ENCODE results near the gene ALDH3B2.
"Not testable (repeated sequence)": the region's sequence is repeated elsewhere in the genome, so short reads cannot be mapped to it uniquely, and the experiment has no call there.

ALDH3B2 gene, protein sequence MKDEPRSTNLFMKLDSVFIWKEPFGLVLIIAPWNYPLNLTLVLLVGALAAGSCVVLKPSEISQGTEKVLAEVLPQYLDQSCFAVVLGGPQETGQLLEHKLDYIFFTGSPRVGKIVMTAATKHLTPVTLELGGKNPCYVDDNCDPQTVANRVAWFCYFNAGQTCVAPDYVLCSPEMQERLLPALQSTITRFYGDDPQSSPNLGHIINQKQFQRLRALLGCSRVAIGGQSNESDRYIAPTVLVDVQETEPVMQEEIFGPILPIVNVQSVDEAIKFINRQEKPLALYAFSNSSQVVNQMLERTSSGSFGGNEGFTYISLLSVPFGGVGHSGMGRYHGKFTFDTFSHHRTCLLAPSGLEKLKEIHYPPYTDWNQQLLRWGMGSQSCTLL

DNA sequence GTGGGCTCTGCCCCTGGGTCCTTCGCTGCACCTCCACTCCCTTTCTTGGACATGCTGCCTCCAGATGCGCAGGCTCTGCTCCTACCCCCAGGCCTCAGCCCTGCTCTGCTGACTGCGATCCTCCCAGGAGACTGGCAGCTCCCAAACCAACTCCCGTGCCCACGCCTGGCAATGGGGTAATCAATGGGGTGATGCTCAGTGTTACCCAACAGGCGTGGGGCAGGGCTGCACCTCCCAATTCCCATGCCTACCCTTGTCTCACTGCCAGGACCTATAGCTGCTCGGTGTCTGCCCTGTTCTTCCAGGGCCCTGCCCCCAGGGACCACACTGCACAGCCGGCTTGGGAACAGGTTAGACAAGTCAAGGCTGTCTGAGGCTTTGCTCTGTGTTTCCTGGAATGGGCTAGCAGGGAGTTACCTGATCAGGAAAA is at the start of gene ALDH3B2:
ALDH3B2 (minus strand) TSS at position 182 of the 430 bp plus-strand sequence. CDS start 7,688 bp downstream, outside the sequence.
- Histone ChIP-seq H3K36me3 (ENCODE audit: control insufficient read depth in 2 of 2, insufficient read depth in 2 of 2, low read length in 2 of 2) (no peaks in the 10 kb centered on the region), H3K9ac (ENCODE audit: low read depth in 1 of 2, low read length in 2 of 2) (no peak within 1 kb of the TSS), H3K9me3 (ENCODE audit: control insufficient read depth in 2 of 2, low read length in 2 of 2) (no peaks in the 10 kb centered on the region), H3K4me3 (ENCODE audit: low read length in 2 of 2) (peak within 1 kb of the TSS in 1 of 2 donors; percentile 4), H3K27me3 (ENCODE audit: control insufficient read depth in 2 of 2, insufficient read depth in 2 of 2, low read length in 2 of 2) (no peaks in the 10 kb centered on the region), H3K4me1 (ENCODE audit: control insufficient read depth in 2 of 2, insufficient read depth in 2 of 2, low read length in 2 of 2) (peaks cover 7 to 12% of the 10 kb centered on the region in 2 donors), H3K27ac (ENCODE audit: low read depth in 2 of 2, low read length in 2 of 2) (peak within 1 kb of the TSS; percentile 32 to 63)

DNA sequence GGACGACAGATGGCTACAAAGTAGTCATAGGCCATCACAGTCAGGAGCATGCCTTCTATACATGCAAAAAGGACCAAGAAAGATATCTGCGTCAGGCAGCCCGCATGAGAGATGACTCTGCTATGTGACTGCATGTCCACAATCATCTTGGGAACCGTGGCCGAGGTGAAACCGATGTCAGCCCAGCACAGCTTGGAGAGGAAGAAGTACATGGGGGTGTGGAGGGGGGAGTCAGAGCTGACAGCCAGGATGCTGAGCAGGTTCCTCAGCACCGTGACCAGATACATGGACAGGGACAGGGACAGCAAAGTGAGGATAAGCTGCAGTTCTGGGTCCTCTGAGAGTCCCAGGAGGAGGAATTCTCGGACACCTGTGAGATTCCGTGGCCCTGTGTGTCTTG is 48.6 kb upstream of the ALDH3B2 start:
- not testable (repeated sequence) for H3K9me3 ChIP-seq (ENCODE audit: control insufficient read depth in 2 of 2, low read length in 2 of 2); H3K27ac ChIP-seq (ENCODE audit: low read depth in 2 of 2, low read length in 2 of 2); H3K36me3 ChIP-seq (ENCODE audit: control insufficient read depth in 2 of 2, insufficient read depth in 2 of 2, low read length in 2 of 2); H3K4me3 ChIP-seq (ENCODE audit: low read length in 2 of 2); H3K27me3 ChIP-seq (ENCODE audit: control insufficient read depth in 2 of 2, insufficient read depth in 2 of 2, low read length in 2 of 2); H3K9ac ChIP-seq (ENCODE audit: low read depth in 1 of 2, low read length in 2 of 2); H3K4me1 ChIP-seq (ENCODE audit: control insufficient read depth in 2 of 2, insufficient read depth in 2 of 2, low read length in 2 of 2)

DNA sequence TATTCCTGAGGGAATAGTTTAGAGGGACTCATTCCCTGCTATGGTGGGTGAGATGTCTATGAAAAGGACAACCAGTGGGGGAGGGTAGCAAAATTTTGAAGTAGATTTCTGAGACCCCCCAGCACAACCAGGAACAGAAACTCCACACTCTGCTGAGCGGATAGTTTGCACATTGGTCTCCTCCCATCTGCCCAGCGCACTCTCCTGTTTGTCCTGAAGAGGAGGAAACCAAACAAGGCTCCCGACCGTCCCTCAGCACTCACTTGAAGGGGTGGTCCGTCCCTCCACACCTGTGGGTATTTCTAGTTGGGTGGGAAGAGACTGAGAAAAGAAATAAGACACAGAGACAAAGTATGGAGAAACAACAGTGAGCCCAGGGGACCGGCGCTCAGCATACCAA is 41.8 kb upstream of the ALDH3B2 start:
- not testable (repeated sequence) for H3K4me1 ChIP-seq (ENCODE audit: control insufficient read depth in 2 of 2, insufficient read depth in 2 of 2, low read length in 2 of 2); H3K36me3 ChIP-seq (ENCODE audit: control insufficient read depth in 2 of 2, insufficient read depth in 2 of 2, low read length in 2 of 2); H3K27ac ChIP-seq (ENCODE audit: low read depth in 2 of 2, low read length in 2 of 2); H3K27me3 ChIP-seq (ENCODE audit: control insufficient read depth in 2 of 2, insufficient read depth in 2 of 2, low read length in 2 of 2); H3K9me3 ChIP-seq (ENCODE audit: control insufficient read depth in 2 of 2, low read length in 2 of 2); H3K9ac ChIP-seq (ENCODE audit: low read depth in 1 of 2, low read length in 2 of 2); H3K4me3 ChIP-seq (ENCODE audit: low read length in 2 of 2)

DNA sequence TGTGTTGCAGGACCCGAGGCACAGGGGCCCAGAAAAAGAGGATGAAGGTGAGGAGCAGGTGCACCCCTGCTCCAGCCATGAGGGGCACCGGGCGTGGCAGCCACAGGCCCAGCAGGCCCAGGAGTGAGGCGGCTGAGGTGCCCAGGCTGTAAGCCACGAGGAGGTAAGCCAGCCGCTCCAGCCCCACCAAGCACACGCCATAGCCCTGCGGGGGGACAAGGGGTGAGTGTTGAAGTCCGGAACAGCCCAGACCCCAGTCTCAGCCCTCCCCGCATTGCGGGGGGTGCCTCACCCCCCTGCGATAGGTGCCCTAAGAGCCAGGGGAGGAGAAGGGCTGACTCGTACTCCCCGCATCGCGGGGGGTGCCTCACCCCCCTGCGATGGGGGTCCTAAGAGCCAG is 41.4 kb upstream of the ALDH3B2 start:
- H3K9ac ChIP-seq (ENCODE audit: low read depth in 1 of 2, low read length in 2 of 2); H3K4me3 ChIP-seq (ENCODE audit: low read length in 2 of 2); H3K27ac ChIP-seq (ENCODE audit: low read depth in 2 of 2, low read length in 2 of 2); H3K4me1 ChIP-seq (ENCODE audit: control insufficient read depth in 2 of 2, insufficient read depth in 2 of 2, low read length in 2 of 2); H3K27me3 ChIP-seq (ENCODE audit: control insufficient read depth in 2 of 2, insufficient read depth in 2 of 2, low read length in 2 of 2); H3K36me3 ChIP-seq (ENCODE audit: control insufficient read depth in 2 of 2, insufficient read depth in 2 of 2, low read length in 2 of 2); H3K9me3 ChIP-seq (ENCODE audit: control insufficient read depth in 2 of 2, low read length in 2 of 2): not testable (repeated sequence)

DNA sequence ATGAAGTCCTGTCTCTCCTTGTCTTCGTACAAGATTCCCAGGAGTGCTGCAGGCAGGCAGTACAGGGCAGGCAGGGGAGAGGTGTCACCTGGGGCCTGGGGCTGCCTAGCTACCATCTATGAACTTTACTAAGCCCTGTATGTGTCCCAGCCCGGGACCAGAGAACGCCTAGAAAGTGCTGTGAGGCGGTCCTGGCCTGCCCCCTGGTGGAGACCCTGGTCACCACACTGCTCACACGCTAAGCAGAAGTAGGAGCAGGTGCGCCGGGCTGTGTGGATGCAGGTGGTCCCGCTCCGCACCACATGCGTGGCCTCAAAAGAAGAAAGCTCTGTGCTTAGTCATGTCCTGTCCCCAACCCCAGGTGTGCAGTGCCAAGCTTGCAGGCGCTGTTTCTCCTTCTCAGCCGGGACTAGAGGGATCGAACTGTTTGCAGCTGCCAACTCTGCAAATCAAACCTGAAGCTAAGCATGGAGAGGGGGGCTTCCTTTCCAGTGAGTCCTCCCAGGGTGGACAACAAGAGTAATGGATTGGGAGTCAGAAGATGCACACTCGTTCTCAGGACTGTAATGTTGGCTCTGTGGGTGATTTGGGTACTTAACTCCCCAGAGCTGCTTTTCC is 39.6 kb upstream of the ALDH3B2 start:
- not testable (repeated sequence) for H3K27me3 ChIP-seq (ENCODE audit: control insufficient read depth in 2 of 2, insufficient read depth in 2 of 2, low read length in 2 of 2); H3K4me3 ChIP-seq (ENCODE audit: low read length in 2 of 2); H3K9ac ChIP-seq (ENCODE audit: low read depth in 1 of 2, low read length in 2 of 2); H3K27ac ChIP-seq (ENCODE audit: low read depth in 2 of 2, low read length in 2 of 2); H3K36me3 ChIP-seq (ENCODE audit: control insufficient read depth in 2 of 2, insufficient read depth in 2 of 2, low read length in 2 of 2); H3K4me1 ChIP-seq (ENCODE audit: control insufficient read depth in 2 of 2, insufficient read depth in 2 of 2, low read length in 2 of 2); H3K9me3 ChIP-seq (ENCODE audit: control insufficient read depth in 2 of 2, low read length in 2 of 2)

DNA sequence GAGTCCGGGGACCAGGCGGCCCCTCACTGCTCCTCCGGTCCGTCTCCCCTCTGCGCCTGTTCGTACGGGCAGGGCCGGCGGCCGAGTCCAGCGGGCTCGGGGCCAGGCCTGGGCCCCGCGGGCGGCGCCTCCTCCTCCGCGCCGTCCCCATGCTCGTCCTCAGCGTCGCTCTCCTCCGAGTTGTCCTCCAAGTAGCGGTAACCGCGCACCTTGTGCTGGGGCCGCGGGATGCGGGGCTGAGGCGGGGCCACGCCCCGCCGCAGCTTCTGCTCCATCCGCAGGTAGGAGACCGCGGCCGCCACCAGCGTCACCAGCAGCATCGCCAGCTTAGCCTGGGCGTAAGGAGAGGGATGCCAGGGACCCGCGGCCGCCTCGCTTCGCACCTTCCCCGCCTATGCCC is 37.3 kb upstream of the ALDH3B2 start:
- not testable (repeated sequence) for H3K27ac ChIP-seq (ENCODE audit: low read depth in 2 of 2, low read length in 2 of 2); H3K9ac ChIP-seq (ENCODE audit: low read depth in 1 of 2, low read length in 2 of 2); H3K9me3 ChIP-seq (ENCODE audit: control insufficient read depth in 2 of 2, low read length in 2 of 2); H3K4me1 ChIP-seq (ENCODE audit: control insufficient read depth in 2 of 2, insufficient read depth in 2 of 2, low read length in 2 of 2); H3K4me3 ChIP-seq (ENCODE audit: low read length in 2 of 2); H3K27me3 ChIP-seq (ENCODE audit: control insufficient read depth in 2 of 2, insufficient read depth in 2 of 2, low read length in 2 of 2); H3K36me3 ChIP-seq (ENCODE audit: control insufficient read depth in 2 of 2, insufficient read depth in 2 of 2, low read length in 2 of 2)

DNA sequence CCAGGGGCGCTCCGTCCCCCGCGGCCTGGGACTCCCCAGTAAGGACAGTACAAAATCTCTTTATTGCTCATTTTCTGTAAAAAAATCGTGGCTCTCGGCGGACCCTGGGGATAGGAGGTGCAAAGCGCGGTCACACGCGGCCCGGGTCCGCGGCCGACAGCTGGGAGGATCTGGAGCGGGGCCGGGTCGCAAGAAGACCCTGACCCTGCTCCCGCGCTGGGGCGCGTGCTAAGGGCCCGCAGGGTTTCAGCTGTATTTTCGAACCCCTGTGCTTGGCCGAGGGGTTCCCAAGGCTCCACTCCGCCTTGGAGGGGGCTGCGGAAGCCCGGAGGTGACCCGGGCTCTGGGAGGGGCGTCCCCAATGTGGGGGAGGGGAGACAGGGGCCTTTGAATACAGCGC is 36.8 kb upstream of the ALDH3B2 start:
- not testable (repeated sequence) for H3K27ac ChIP-seq (ENCODE audit: low read depth in 2 of 2, low read length in 2 of 2); H3K9me3 ChIP-seq (ENCODE audit: control insufficient read depth in 2 of 2, low read length in 2 of 2); H3K9ac ChIP-seq (ENCODE audit: low read depth in 1 of 2, low read length in 2 of 2); H3K27me3 ChIP-seq (ENCODE audit: control insufficient read depth in 2 of 2, insufficient read depth in 2 of 2, low read length in 2 of 2); H3K4me1 ChIP-seq (ENCODE audit: control insufficient read depth in 2 of 2, insufficient read depth in 2 of 2, low read length in 2 of 2); H3K36me3 ChIP-seq (ENCODE audit: control insufficient read depth in 2 of 2, insufficient read depth in 2 of 2, low read length in 2 of 2); H3K4me3 ChIP-seq (ENCODE audit: low read length in 2 of 2)

DNA sequence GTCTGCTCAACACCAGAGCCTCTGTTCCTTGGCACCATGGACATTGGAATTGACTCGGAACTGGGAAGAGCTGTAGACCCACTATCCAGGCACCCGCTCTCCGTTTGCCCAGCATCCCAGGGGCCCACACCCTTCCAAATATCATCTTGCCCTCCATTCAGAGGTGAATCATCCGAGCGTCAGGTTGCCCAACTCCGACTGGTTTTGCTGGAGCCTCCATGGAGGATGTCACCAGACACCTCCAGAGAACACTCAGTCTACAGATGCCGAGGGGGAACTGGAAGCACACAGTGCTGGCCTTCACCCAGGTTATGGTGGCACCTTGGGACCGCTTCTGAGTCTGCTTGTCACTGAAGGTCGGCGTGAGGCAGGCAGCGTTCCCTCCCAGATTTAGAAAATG is 35.4 kb upstream of the ALDH3B2 start:
- not testable (repeated sequence) for H3K27ac ChIP-seq (ENCODE audit: low read depth in 2 of 2, low read length in 2 of 2); H3K4me3 ChIP-seq (ENCODE audit: low read length in 2 of 2); H3K27me3 ChIP-seq (ENCODE audit: control insufficient read depth in 2 of 2, insufficient read depth in 2 of 2, low read length in 2 of 2); H3K36me3 ChIP-seq (ENCODE audit: control insufficient read depth in 2 of 2, insufficient read depth in 2 of 2, low read length in 2 of 2); H3K9ac ChIP-seq (ENCODE audit: low read depth in 1 of 2, low read length in 2 of 2); H3K9me3 ChIP-seq (ENCODE audit: control insufficient read depth in 2 of 2, low read length in 2 of 2); H3K4me1 ChIP-seq (ENCODE audit: control insufficient read depth in 2 of 2, insufficient read depth in 2 of 2, low read length in 2 of 2)

DNA sequence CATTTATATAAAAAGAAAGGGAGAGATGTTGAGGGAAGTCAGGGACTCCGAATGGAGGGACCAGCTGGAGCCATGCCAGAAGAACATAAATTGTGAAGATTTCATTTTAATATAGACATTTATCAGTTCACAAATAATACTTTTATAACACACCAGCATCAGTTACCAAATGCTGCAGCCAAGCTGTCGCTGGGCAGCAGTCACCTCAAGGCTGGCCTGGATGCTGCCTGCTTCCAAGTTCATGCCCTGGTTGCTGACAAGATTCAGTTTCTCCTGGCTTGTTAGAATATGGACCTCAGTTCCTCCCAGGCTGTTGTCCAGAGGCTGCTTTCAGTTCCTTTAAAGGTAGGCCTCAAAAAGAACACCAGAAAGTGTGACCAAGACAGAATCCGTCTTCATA is 30.8 kb upstream of the ALDH3B2 start:
- H3K9me3 ChIP-seq (ENCODE audit: control insufficient read depth in 2 of 2, low read length in 2 of 2): no peaks in the 10 kb centered on the region
- no peaks in the 10 kb centered on the region for H3K4me1 ChIP-seq (ENCODE audit: control insufficient read depth in 2 of 2, insufficient read depth in 2 of 2, low read length in 2 of 2)
- no peaks in the 10 kb centered on the region for H3K27me3 ChIP-seq (ENCODE audit: control insufficient read depth in 2 of 2, insufficient read depth in 2 of 2, low read length in 2 of 2)

DNA sequence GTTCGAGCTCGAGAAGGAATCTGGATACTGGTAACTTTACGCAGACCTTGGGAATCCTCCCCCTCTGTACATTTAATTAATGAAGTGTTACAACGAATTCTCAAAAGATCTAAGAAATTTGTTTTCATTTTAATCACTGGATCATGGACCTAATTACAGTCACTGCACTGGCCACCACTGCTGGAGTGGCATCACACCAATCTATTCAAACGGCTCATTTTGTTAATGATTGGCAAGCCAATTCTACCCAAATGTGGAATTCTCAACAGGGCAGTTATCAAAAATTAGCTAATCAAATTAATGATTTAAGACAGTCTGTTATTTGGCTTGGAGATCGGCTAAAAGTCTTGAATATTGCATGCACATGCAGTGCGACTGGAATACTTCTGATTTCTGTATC is 30.1 kb upstream of the ALDH3B2 start:
- no peaks in the 10 kb centered on the region for H3K27me3 ChIP-seq (ENCODE audit: control insufficient read depth in 2 of 2, insufficient read depth in 2 of 2, low read length in 2 of 2)
- no peak overlapping the region for H3K9ac ChIP-seq (ENCODE audit: low read depth in 1 of 2, low read length in 2 of 2)

More for the DNA sequence above, 30.8 kb upstream of the ALDH3B2 start:
- Histone ChIP-seq H3K36me3 (ENCODE audit: control insufficient read depth in 2 of 2, insufficient read depth in 2 of 2, low read length in 2 of 2) (no peaks in the 10 kb centered on the region), H3K27ac (ENCODE audit: low read depth in 2 of 2, low read length in 2 of 2) (no peak overlapping the region), H3K4me3 (ENCODE audit: low read length in 2 of 2) (no peak overlapping the region), H3K9ac (ENCODE audit: low read depth in 1 of 2, low read length in 2 of 2) (no peak overlapping the region)

More for the DNA sequence above, 30.1 kb upstream of the ALDH3B2 start:
- no peaks in the 10 kb centered on the region for H3K4me1 ChIP-seq (ENCODE audit: control insufficient read depth in 2 of 2, insufficient read depth in 2 of 2, low read length in 2 of 2)
- H3K27ac ChIP-seq (ENCODE audit: low read depth in 2 of 2, low read length in 2 of 2): no peak overlapping the region
- no peaks in the 10 kb centered on the region for H3K36me3 ChIP-seq (ENCODE audit: control insufficient read depth in 2 of 2, insufficient read depth in 2 of 2, low read length in 2 of 2)
- H3K9me3 ChIP-seq (ENCODE audit: control insufficient read depth in 2 of 2, low read length in 2 of 2): no peaks in the 10 kb centered on the region
- no peak overlapping the region for H3K4me3 ChIP-seq (ENCODE audit: low read length in 2 of 2)

Data from mucosa of rectum (tissue), 2 donors.